ENCODE data around the gene LY86. TPM values are rescaled to one million over a fixed set of nuclear protein-coding genes. Genes with fewer than 3 reads are reported as not detected.

Gene LY86
- total and polyA plus RNA-seq, 2 donors (not counting 1 experiment from before 2014, with no cell fraction given), result 68.7 to 90.2 TPM

GRCh38 chr6:6556161-6556737 lies 32.3 kb upstream of the LY86 start:
- ATAC-seq (ENCODE audit: low read depth) (no peak), DNase-seq (no peak)
- H3K4me3 Mint-ChIP-seq, result no peak overlapping the region
- Histone ChIP-seq H3K9me3 (ENCODE audit: control extremely low read depth in 1 of 3, control insufficient read depth in 2 of 3, insufficient read depth in 1 of 3, low read length in 2 of 3) (no peaks in the 10 kb centered on the region), H3K79me2 (ENCODE audit: control insufficient read depth, insufficient read depth, low read length) (no peaks in the 10 kb centered on the region), H3K4me1 (ENCODE audit: control insufficient read depth in 2 of 2, insufficient read depth in 2 of 2, low read length in 2 of 2) (no peaks in the 10 kb centered on the region), H2AFZ (ENCODE audit: insufficient read depth, low read depth, low read length, poor library complexity, severe bottlenecking) (no peak overlapping the region), H3K27me3 (replicated peaks in 1 of 4; ENCODE audit: control extremely low read depth in 1 of 4, control insufficient read depth in 3 of 4, insufficient read depth in 4 of 4, low read length in 3 of 4) (no peaks in the 10 kb centered on the region), H3K4me2 (replicated peaks; ENCODE audit: low read depth, low read length, poor library complexity, severe bottlenecking) (no peak overlapping the region), H4K20me1 (ENCODE audit: control insufficient read depth, insufficient read depth, low read length, poor library complexity, severe bottlenecking) (no peaks in the 10 kb centered on the region), H3K27ac (ENCODE audit: low read length in 2 of 2) (no peak overlapping the region), H3K36me3 (replicated peaks in 1 of 2; ENCODE audit: control extremely low read depth in 1 of 2, control insufficient read depth in 1 of 2, extremely low read depth in 1 of 2, insufficient read depth in 2 of 2, low read length in 1 of 2) (peaks cover 0 to 1% of the 10 kb centered on the region in 2 experiments), H3K9ac (ENCODE audit: low read length) (no peak overlapping the region), H3K4me3 (ENCODE audit: control extremely low read depth in 1 of 5, extremely low read depth in 1 of 5, insufficient read depth in 1 of 5, low read depth in 2 of 5, low read length in 4 of 5) (no peak overlapping the region)
- 100% methylated on average over 3 of the region's 7 CpGs for WGBS (ENCODE audit: insufficient coverage)
- intact Hi-C loops (cut with micrococcal nuclease), result loop anchor here (2.0 to 10.0 kb wide), 3 partner anchors 55 to 1059 kb away; no protein-coding TSS in a partner anchor
- CTCF ChIA-PET, result interaction anchor here (0.9 to 12.4 kb wide), 16 partner anchors 9 to 687 kb away, joined by 3 to 171 read pairs (median 4); partner anchors contain the start of gene LY86
- no peaks in the 10 kb centered on the region for H3K27me3 Mint-ChIP-seq
- no peak overlapping the region for H3K27ac Mint-ChIP-seq
- H3K9me3 Mint-ChIP-seq (ENCODE audit: insufficient read depth), result no peaks in the 10 kb centered on the region
- H3K4me1 Mint-ChIP-seq, result no peaks in the 10 kb centered on the region
- POLR2A ChIA-PET, result no interaction called here
- TF ChIP-seq EZH2 (IDR thresholded peaks at IDR 0.05; ENCODE audit: borderline replicate concordance, insufficient read depth, low read depth, low read length, poor library complexity, severe bottlenecking), result no peak
- TF ChIP-seq, protein P1, sequence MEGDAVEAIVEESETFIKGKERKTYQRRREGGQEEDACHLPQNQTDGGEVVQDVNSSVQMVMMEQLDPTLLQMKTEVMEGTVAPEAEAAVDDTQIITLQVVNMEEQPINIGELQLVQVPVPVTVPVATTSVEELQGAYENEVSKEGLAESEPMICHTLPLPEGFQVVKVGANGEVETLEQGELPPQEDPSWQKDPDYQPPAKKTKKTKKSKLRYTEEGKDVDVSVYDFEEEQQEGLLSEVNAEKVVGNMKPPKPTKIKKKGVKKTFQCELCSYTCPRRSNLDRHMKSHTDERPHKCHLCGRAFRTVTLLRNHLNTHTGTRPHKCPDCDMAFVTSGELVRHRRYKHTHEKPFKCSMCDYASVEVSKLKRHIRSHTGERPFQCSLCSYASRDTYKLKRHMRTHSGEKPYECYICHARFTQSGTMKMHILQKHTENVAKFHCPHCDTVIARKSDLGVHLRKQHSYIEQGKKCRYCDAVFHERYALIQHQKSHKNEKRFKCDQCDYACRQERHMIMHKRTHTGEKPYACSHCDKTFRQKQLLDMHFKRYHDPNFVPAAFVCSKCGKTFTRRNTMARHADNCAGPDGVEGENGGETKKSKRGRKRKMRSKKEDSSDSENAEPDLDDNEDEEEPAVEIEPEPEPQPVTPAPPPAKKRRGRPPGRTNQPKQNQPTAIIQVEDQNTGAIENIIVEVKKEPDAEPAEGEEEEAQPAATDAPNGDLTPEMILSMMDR (IDR thresholded peaks at IDR 0.05), result no peak

All from B cell (primary cell).